DMS 273 (cell line): ENCODE results near the gene FHIT.
"Not testable (repeated sequence)": the region's sequence is repeated elsewhere in the genome, so short reads cannot be mapped to it uniquely, and the experiment has no call there.

ENCODE experiments used
- DNase-seq: peaks from one replicate; lab custom pipeline; 2025; ENCODE audit not compliant: unreplicated experiment; lab: John Stamatoyannopoulos, UW

The FHIT gene

GRCh38 chr3:60948488-60948887 lies 302.8 kb downstream of the FHIT start:
- DNase-seq = peak; percentile 2

GRCh38 chr3:60935709-60936108 lies 315.5 kb downstream of the FHIT start:
- no peak for DNase-seq

GRCh38 chr3:60933824-60934223 lies 317.4 kb downstream of the FHIT start:
- no peak for DNase-seq

- no peak for DNase-seq
These were observed 318.6 kb downstream of the FHIT start for GRCh38 chr3:60932643-60933042.

- DNase-seq = no peak
These were observed 319.1 kb downstream of the FHIT start for GRCh38 chr3:60932170-60932569.

- no peak for DNase-seq
These were observed 319.8 kb downstream of the FHIT start for GRCh38 chr3:60931452-60931851.

GRCh38 chr3:60920519-60920918 lies 330.7 kb downstream of the FHIT start:
- DNase-seq = no peak

GRCh38 chr3:60919296-60919695 lies 332.0 kb downstream of the FHIT start:
- DNase-seq = no peak

- DNase-seq = peak; percentile 78
These were observed 334.1 kb downstream of the FHIT start for GRCh38 chr3:60917141-60917540.

GRCh38 chr3:60916546-60916945 lies 334.7 kb downstream of the FHIT start:
- DNase-seq = no peak

GRCh38 chr3:60913474-60913873 lies 337.8 kb downstream of the FHIT start:
- no peak for DNase-seq

- DNase-seq = no peak
These were observed 338.4 kb downstream of the FHIT start for GRCh38 chr3:60912876-60913275.

GRCh38 chr3:60912142-60912541 lies 339.1 kb downstream of the FHIT start:
- DNase-seq = no peak

- no peak for DNase-seq
These were observed 341.7 kb downstream of the FHIT start for GRCh38 chr3:60909526-60909925.

GRCh38 chr3:60906283-60906682 lies 345.0 kb downstream of the FHIT start:
- no peak for DNase-seq

GRCh38 chr3:60898321-60898720 lies 352.9 kb downstream of the FHIT start:
- no peak for DNase-seq

- no peak for DNase-seq
These were observed 357.3 kb downstream of the FHIT start for GRCh38 chr3:60893946-60894345.

GRCh38 chr3:60890226-60890625 lies 361.0 kb downstream of the FHIT start:
- no peak for DNase-seq

GRCh38 chr3:60888952-60889351 lies 362.3 kb downstream of the FHIT start:
- not testable (repeated sequence) for DNase-seq

- DNase-seq = no peak
These were observed 363.7 kb downstream of the FHIT start for GRCh38 chr3:60887574-60887973.

- no peak for DNase-seq
These were observed 364.7 kb downstream of the FHIT start for GRCh38 chr3:60886518-60886917.

GRCh38 chr3:60884005-60884404 lies 367.2 kb downstream of the FHIT start:
- DNase-seq = no peak

- no peak for DNase-seq
These were observed 374.1 kb downstream of the FHIT start for GRCh38 chr3:60877188-60877587.

GRCh38 chr3:60870396-60870795 lies 380.9 kb downstream of the FHIT start:
- no peak for DNase-seq
